Suprapubic skin (tissue), 4 donors: Measurements from ENCODE around the gene OR2T6.

Experiments used
- EP300 ChIP-seq: sonication (generic); formaldehyde crosslinking; IDR thresholded peaks from one replicate; pipeline ENCODE4 v1.6.1; 2017; ENCODE audit warnings: antibody characterized with exemption
- POLR2AphosphoS5 ChIP-seq, 3 donors: sonication (generic); formaldehyde crosslinking; IDR thresholded peaks; one replicate each; pipeline ENCODE4 v1.6.1; 2017; ENCODE audit warnings: antibody characterized with exemption in 3 of 3
- TF ChIP-seq, protein P1 (sequence below), 2 donors: fragments of 200-600 bp in 1 of 2; fragments of 450-650 bp in 1 of 2; sonication (generic) in 1 of 2; IDR thresholded peaks; one replicate each; pipeline ENCODE4 v1.5.1; 2016 to 2019; ENCODE audit warnings: antibody characterized with exemption in 2 of 2, mild to moderate bottlenecking in 1 of 2, moderate library complexity in 1 of 2

DNA sequence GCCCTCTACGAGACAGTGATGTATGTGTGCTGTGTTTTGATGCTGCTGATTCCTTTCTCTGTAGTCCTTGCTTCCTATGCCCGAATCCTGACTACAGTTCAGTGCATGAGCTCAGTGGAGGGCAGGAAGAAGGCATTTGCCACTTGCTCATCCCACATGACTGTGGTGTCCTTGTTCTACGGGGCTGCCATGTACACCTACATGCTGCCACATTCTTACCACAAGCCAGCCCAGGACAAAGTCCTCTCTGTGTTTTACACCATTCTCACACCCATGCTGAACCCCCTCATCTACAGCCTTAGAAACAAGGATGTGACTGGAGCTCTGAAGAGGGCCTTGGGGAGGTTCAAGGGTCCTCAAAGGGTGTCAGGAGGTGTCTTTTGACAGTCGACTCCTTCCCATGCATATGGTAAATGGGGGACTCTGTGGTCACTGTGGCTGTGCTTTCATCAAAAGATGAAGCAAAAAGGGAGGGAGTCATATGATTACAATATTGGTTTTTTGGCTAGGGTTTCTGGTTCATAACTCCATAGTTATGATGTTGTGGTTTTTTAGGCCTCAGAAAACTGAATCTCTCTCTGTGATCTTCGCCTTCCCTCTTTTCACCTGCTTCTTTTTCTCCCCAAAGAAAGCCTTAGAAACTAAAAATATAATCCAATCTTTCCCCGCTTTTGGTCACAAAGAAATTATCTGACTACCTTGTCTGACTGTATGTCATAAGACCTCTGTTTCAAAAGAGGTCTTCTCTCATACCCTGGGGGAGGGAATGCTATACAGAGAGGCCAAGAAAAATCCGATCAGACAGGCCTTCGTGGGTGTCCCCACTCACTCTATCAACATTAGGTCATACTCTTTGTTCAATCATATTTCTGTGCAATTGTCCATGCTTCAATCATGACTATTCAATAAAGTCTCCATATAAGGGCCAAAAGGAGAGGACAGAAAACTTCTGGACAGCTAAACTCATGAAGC lies 31.5 kb downstream of the OR2T6 start:
- TF ChIP-seq, protein P1, sequence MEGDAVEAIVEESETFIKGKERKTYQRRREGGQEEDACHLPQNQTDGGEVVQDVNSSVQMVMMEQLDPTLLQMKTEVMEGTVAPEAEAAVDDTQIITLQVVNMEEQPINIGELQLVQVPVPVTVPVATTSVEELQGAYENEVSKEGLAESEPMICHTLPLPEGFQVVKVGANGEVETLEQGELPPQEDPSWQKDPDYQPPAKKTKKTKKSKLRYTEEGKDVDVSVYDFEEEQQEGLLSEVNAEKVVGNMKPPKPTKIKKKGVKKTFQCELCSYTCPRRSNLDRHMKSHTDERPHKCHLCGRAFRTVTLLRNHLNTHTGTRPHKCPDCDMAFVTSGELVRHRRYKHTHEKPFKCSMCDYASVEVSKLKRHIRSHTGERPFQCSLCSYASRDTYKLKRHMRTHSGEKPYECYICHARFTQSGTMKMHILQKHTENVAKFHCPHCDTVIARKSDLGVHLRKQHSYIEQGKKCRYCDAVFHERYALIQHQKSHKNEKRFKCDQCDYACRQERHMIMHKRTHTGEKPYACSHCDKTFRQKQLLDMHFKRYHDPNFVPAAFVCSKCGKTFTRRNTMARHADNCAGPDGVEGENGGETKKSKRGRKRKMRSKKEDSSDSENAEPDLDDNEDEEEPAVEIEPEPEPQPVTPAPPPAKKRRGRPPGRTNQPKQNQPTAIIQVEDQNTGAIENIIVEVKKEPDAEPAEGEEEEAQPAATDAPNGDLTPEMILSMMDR (IDR thresholded peaks at IDR 0.05): no peak
- TF ChIP-seq EP300: no peak
- no peak for TF ChIP-seq POLR2AphosphoS5 (IDR thresholded peaks at IDR 0.05)
